Measurements from ENCODE around the gene NCKAP1. TPM values are rescaled to one million over a fixed set of nuclear protein-coding genes. Genes with fewer than 3 reads are reported as not detected.

Gene NCKAP1
- polyA plus RNA-seq, 2 of the 4 experiments (the other 2 are of a cell fraction), result 98.8 to 201 TPM

GRCh38 chr2:183079139-183079775 lies 41.0 kb upstream of the NCKAP1 start:
- FAIRE-seq (no peak), DNase-seq (ENCODE audit: low read depth in 1 of 2, low spot score in 1 of 2) (no peak), ATAC-seq (peak; percentile 41 to 57)
- Histone ChIP-seq H3K4me3 (peak overlapping the region; percentile 94), H3K9me3 (no peaks in the 10 kb centered on the region), H3K4me2 (peak overlapping the region; percentile 81), H3K27ac (peak overlapping the region; percentile 83 to 88), H3K4me1 (no peaks in the 10 kb centered on the region)
- POLR2A ChIA-PET, result interaction anchor here (0.6 to 1.4 kb wide), 5 partner anchors 10 to 84 kb away, joined by 3 to 6 read pairs (median 3); no protein-coding TSS in a partner anchor
- CTCF ChIA-PET, result interaction anchor here (1.2 to 2.1 kb wide), 2 partner anchors 14 to 99 kb away, joined by 3 to 8 read pairs; no protein-coding TSS in a partner anchor
- WGBS (ENCODE audit: missing lambda C conversion rate), result 33% methylated on average over 13 of the region's 13 CpGs
- TF ChIP-seq FOSL2 (IDR thresholded peaks at IDR 0.05) (no peak), FOSL2 (CRISPR knock-in tag; IDR thresholded peaks at IDR 0.05) (no peak)

- Histone ChIP-seq H3K27ac (peak within 1 kb of the TSS; percentile 83 to 88), H3K4me2 (peak within 1 kb of the TSS; percentile 81), H3K4me3 (peak within 1 kb of the TSS; percentile 94), H3K9me3 (no peaks in the 10 kb centered on the region), H3K4me1 (no peaks in the 10 kb centered on the region)
- WGBS (ENCODE audit: missing lambda C conversion rate), result 1% methylated on average over 20 of the region's 20 CpGs
- ChIA-PET POLR2A (interaction anchor here (0.6 to 1.4 kb wide), 6 partner anchors 8 to 85 kb away, joined by 3 to 6 read pairs (median 3); no protein-coding TSS in a partner anchor), CTCF (interaction anchor here (0.5 to 2.1 kb wide), 3 partner anchors 13 to 38 kb away, joined by 3 to 8 read pairs (median 5); no protein-coding TSS in a partner anchor)
- TF ChIP-seq NFE2L2 (conservative IDR thresholded peaks at IDR 0.05; ENCODE audit: low read length) (no peak), JUN (IDR thresholded peaks at IDR 0.05) (peak; percentile 69 to 71; a peak in 3 of 5 replicates), ZSCAN20 (CRISPR knock-in tag; IDR thresholded peaks at IDR 0.05) (no peak), POLR2A (IDR thresholded peaks at IDR 0.05; ENCODE audit: low read length) (peak; percentile 90), SMC3 (IDR thresholded peaks at IDR 0.05) (no peak), HES2 (IDR thresholded peaks at IDR 0.05) (no peak), KDM5A (IDR thresholded peaks at IDR 0.05) (no peak), E2F6 (IDR thresholded peaks at IDR 0.05; ENCODE audit: borderline replicate concordance, low read depth) (peak; percentile 74; the same call in 1 of the 2 replicates), PHF8 (IDR thresholded peaks at IDR 0.05; ENCODE audit: borderline replicate concordance, low read depth) (peak; percentile 14; the same call in 1 of the 2 replicates), MAX (IDR thresholded peaks at IDR 0.05) (peak; percentile 74; the same call in 1 of the 2 replicates), BCL3 (IDR thresholded peaks at IDR 0.05) (peak; percentile 78; the same call in 1 of the 3 replicates), CBX2 (IDR thresholded peaks at IDR 0.05; ENCODE audit: borderline replicate concordance, low read depth) (no peak), FOSL2 (IDR thresholded peaks at IDR 0.05) (no peak), FOSL2 (CRISPR knock-in tag; IDR thresholded peaks at IDR 0.05) (no peak), FOSB (CRISPR knock-in tag; IDR thresholded peaks at IDR 0.05) (no peak), HDAC2 (IDR thresholded peaks at IDR 0.05) (no peak), CTCF (IDR thresholded peaks at IDR 0.05) (no peak)
- FAIRE-seq (peak; percentile 7), ATAC-seq (peak; percentile 95 to 96), DNase-seq (ENCODE audit: low read depth in 1 of 2, low spot score in 1 of 2) (peak; percentile 86 to 91)
Measured at GRCh38 chr2:183078464-183079138, 40.3 kb upstream of the NCKAP1 start, which contains the start of gene DUSP19. Gene DUSP19, plus strand, starts transcription at chr2:183078747. Its CDS starts 187 bp downstream, at chr2:183078934.
